GM21381 (cell line): Measurements from ENCODE around the gene LLCFC1.
"Not testable (repeated sequence)": the region's sequence is repeated elsewhere in the genome, so short reads cannot be mapped to it uniquely, and the experiment has no call there.

Source experiments
- ATAC-seq: cut with Tn5 transposase; IDR thresholded peaks from one replicate; pipeline ENCODE4 v1.9.1; 2021; ENCODE audit warnings: mild to moderate bottlenecking, moderate library complexity; ENCODE audit not compliant: unreplicated experiment

The LLCFC1 gene

DNA sequence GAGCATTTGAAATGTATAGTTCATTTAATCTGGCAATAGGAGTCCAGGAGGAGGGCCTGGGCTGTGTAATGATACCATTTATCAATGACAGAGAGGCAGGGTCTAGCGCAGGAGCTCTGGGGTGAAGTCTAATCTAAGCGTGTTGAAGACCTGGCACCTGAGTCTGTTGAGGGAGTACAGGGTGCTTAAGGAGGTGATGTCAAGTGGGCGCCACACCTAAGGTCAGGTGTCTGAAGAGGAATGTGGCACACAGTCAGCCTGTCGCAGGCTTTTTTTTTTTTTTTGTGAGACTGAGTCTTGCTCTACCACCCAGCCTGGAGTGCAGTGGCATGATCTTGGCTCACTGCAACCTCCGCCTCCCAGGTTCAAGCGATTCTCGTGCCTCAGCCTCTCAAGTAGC lies 2.3 kb downstream of the LLCFC1 start:
- ATAC-seq: no peak

DNA sequence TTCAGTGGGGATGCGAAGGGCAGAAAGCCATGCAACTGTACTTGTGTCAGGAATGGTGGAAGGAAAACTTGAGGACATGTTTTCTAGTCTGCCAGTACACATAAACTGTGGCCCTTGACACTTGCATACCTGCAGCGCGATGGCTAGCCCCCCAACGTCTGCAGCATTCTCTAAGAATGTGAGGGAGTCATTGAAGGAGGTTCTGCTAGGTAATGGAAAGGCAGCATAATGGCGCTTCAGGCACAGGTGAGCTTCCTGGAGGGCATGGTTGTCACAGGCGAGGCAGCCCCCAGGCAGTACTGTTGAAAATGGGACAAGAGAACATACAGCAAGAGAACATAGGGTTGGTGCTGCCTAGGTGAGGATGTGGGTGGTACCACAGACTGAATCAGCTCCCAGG lies 3.5 kb downstream of the LLCFC1 start:
- ATAC-seq: no peak

DNA sequence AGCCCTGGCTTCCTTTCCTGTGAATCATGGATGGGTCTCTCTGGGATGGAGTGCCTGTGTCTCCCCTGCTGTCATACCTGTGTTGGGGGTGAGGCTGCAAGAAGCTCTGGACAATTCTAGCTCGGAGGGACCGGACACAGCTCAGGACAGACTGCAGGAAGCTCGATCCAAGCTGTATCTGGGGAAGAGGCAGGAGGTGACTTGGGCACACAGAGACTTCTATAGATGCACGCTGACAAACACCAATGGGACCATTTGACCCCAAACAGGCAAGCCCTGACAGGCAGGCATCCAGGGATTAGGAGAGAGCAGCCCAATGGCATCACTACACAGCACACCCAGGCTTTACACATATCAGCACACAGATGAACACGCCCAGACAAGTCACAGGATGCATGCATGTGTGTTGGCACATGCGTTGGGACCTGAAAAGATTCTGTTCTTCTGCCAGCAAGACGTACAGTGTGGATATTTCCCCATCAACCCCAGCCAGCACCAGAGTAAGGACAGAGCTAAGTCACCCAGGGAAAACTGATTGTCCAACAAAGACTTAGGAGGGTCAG lies 4.5 kb downstream of the LLCFC1 start:
- ATAC-seq: no peak

DNA sequence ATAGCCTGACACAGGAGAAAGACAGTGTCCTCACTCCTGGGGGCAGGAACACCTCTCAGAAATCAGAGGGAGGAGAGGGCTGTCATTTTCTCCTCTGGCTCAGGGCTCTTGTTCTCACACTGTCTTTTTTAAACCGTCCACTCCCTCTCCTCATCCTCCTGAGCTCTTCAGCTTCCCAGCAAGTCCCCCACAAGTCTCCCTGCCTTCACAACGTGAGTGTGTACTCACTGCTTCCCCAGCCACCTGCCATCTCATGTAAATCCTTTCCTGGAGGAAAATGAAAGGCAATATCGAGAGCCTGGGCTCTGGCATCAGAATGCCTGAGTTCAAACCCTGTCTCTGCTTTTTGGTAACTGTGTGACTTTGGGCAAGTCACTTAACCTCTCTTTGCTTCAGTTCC lies 5.7 kb downstream of the LLCFC1 start:
- ATAC-seq: no peak

DNA sequence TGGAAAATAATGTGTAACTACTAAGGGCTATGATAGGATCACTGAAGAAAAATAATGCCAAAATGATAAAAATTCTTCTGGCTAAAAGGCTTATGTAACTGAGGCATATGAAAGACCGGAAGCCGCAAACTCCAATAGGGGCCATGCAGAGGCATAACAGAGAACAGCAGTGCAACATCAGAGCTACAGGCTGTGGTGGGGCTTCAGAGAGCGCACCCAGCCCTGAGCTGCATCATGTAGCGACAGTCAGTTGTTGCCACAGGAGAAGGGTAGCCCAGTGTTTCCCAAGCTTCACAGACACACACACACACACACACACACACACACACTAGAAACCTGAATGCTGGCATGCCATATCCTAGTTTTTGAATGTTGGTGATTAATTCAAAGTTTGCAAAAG lies 9.3 kb downstream of the LLCFC1 start:
- no peak for ATAC-seq

DNA sequence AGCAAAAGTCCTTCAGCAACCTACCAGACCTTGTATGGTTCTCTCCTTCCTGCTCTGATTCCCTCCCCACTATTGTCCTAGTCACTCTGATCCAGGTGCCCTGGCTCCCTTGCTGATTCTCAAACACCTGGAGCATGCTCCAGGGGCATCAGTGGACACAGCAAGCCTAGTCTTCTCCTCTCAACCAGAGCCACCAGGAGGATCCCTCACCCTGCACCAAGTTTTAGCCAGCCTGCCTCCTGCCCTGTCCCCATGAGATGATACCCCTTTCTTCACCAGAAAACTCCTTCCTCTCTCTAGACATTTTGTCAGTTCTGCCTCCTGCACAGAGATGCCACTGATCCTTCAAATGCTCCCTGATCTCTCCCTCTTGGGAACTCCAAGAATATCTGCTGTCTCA lies 11.0 kb downstream of the LLCFC1 start:
- ATAC-seq: no peak

DNA sequence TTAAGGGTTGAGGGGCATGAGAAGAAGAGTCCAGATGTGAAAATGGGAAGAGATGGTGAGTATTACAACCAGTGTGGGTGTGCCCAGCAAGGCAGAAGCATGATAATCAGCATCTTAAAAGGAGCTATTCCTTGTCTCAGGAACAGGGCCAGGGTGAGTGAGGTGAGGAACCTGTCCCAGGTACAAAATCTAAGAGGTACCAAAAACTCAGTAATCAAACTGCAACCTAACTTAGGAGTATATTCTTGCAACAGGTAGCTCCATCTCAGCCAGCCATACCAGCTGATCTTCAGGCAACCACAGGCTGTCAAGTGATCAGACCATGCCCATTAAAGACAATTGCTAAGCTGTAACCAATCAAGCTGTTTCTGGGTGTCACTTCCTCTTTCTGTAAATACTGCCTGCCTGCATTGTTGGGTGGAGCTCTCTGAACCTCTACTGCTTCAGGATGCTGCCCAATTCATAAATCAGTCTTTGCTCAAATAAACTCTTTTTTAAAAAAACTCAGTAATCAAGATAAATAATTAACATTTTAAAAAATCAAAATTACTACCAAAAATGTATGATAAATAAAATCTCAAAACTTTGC lies 15.5 kb downstream of the LLCFC1 start:
- ATAC-seq: no peak

DNA sequence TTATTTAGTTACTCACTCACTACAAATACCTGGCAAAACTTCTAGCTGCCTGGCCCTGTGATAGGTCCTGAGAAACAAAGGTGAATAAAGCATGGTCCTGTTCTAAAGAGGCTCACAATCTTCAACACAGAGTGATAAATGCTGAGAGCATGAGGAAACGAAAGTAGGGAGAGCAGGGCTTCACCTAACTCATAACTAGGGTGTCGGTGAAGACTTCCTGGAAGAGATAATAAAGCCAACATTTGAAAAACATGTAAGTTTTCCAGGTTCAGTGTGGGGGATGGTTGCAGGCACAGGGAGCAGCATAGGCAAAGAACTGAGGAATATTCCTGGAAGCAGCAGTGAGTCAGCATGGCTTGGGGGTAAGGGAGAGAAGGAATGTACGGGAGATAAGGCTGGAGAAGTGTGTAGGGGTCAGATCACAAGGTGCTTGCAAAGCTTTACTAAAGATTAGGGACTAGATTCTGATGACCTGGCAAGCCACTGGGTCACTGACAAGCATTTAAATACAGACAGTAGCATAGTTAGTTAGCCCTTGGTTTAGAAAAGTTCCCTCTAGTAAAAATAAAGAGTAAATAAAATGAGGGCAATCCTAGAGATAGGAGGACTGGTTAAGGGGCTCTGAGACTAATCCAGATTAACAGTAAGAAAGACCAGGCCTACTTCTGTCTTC lies 17.8 kb downstream of the LLCFC1 start:
- ATAC-seq: no peak

DNA sequence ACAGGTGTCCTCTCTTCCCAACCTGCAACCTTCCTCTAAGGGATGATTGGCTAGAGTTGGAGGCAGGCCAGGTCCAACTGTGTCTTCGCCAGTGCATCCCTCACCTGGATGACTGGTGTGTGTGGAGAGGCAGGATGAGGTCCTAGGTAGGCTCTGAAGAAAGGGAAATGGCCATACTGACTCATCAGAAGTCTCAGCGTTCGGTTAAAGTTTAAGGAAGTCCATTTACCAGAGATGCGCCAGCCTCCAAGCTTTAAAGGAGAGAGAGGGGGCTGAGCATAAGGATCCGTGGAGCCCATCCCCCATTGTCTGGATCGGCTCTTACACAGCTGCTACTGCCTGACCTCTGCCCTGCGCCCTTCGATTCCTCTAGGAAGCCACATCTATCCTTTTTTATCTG lies 18.4 kb downstream of the LLCFC1 start:
- ATAC-seq: no peak

DNA sequence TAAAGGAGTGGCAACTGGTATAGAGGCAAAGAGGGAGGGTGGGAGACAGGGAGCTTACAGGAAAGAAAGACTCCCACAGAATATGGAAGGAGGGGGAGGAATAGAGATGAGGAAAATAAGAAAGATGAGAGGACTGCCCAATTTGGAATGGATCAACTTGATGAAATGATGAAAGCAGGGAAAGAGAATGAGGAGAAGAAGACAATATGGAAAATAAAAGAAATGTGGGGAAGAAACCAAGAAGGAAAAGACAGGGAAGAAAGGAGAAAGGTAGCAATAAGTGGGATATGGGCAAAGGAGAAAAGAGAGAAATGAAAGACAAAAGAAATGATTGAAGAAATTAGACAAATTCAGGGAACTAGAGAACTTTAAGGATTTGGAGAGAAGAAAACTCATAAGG lies 19.9 kb downstream of the LLCFC1 start:
- ATAC-seq: no peak

DNA sequence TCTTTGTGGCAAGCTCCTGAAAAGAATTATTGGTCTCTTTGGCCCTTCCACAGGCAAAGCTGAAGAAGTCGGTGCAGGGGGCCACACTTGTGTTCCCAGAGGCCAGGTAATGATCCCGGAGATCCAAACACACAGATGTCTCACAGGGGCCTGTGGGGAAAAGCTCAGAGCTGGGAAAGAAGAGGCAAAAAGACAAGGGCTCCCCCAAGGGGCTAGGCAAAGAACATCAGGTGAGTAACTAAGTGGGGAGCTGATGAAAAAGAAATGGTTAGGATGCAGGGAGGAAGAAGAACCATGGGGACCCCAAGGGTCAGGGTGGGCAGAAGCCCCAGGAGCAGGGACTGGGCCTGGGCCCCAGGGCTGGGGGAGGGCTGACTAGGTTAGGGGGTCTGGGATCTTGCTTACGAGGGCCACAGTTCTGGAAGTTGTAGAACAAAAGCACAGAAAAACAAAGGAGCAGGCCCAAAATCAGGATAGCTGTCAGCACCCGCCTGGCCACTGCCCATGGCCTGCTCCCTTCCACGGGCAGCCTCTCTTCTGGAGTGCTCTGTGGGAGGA lies 21.8 kb downstream of the LLCFC1 start:
- ATAC-seq: no peak

DNA sequence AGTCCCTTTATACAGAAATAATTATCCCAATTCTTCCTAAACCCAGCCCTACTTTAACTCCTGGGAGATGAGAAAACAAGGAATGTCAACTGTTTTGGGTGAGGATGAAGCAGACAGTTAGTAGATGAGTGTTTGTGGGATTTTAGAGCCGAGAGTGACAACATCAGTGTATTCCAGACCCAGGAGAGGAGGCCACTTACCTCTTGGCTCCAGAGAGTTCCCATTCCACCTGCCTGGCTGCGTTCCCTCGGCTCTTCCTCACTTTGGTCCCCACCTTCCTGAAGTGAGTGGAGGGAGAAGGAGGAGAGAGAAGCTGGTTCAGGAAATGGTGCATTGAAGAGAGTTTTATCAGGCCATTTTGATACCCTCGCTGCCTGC lies 22.3 kb downstream of the LLCFC1 start:
- ATAC-seq: no peak

DNA sequence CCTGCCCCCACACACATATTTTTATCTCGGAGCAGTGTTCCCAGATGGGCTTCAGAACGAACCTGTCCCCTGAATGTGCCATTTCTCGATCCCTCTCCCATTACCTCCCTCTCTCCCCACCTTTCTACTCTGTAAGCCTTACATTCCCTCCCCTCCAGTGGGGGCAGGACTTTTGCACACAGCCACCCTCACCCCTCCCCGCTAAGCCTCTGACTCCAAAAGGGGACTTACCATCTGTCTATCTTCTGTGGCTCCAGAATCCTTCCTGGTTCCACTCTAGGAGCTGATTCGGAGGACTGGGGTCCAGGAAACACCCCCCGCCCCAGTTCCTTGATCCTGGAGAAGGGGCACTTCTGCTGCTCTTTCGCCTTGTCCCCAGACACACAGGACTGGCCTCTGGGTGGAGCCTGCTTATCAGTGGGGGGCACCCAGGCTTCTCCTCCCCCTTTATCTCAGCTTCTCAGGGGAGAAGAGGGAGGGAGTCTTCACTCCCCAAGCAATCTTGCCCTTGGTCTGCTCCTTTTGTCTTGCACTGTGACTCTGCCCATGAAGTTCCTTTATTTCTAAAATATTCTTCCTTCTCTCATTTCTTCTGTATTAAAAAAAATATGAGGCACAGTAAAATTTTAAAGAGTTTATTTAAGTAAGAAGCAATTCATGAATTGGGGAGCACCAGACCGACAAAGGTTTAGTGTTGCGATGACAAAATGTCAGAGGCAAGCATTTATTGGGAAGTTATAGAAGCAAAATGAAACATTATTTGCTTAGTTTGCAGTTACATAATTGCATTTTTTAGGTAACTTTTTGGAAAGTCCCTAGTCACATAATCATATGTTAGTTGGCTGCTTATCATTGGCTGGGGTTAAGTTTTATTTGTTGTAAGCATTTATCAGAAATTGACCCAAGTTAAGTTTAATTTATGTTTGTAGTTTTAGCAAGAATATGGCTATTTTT lies 23.0 kb downstream of the LLCFC1 start, which contains the start of gene KEL:
Gene KEL, minus strand, starts transcription at position 391 of the 954 bp plus-strand sequence. Its CDS starts 157 bp downstream, at position 234.
- no peak for ATAC-seq

DNA sequence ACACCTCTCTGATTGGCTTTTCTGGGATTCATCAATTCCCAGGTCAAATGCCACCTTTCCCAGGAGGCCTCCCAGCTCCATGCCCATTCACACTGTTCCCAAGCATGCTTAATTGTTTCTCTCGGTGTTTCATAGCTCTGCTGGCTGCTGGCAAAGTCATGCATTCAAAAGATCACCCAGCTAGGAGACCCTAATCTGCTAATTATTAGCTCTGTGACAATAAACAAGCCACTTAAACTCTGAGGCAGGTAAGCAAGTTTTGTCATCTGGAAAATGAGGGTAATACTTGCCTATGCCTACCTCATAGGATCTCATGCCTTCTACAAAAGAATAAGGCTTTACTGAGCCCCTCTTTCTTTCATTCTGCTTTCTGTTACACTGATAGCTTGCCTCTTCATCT lies 23.7 kb downstream of the LLCFC1 start:
- ATAC-seq: no peak

DNA sequence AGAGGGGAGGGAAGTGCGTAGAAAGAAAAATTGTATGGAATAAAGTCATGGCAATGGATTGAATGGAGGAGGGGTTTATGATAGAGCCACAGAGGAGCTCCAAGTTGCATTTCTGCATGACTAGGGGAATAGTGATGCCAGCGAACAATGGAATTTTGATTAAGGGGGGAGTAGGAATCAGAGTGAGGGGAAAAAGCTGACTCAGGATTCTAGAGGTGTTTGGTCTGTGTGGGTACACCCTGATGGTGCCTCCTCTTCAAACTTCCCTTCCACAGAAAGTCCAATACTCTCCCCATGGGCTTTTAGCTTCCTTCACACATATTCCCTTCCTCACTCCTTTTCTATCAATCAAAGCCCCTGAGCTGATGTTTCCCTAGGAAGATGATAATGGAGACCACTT lies 24.7 kb downstream of the LLCFC1 start:
- ATAC-seq: no peak

DNA sequence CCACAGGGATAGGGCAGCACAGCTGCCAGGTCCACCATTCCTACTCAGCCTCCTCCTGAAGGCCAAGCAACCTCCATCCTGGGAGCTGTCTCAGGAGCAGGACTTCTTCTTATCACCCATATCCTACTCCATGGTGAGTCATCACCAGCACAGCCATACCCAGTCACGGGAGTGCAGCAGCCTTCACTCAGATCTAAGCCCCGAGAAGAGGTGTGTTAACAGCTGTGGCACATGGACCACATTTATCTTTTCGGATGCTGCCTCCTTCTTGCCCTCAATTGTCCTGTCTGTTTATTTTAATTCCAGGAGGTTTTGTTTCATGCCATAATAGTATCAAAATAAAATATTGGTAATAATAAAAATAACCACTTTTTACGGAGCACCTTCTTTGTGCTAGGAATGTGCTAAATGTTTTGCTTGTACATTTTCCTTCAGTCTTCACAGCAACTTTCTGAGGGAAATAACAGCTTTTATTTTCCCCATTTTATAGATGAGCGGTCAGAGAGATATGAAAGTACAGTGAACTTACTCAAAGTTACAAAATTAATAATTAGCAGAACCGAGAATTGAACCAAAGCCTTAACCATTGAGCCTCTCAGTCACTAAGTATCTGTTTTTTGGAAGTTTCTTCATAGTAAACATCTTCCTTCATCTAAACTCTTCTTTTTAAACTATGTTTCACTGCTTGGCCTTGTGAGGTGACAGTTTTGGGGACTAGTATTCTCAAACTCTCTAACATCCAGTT lies 25.4 kb downstream of the LLCFC1 start:
- no peak for ATAC-seq

DNA sequence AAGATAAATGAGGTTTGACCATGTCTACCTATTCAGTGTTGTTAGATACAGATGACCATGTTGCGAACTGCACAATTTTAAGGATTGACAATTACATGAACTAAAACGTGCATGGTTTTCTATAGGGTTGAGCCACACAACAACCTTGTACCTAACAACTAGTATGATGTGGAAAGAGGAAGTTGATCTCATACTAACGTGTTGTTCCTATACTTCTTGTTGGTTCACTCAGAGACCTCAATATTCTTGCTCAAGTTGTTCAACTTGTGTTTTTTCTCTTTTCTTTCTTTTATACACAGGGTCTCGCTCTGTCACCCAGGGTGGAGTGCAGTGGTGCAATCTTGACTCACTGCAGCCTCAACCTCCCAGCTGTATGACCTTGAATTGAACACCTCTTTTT lies 28.9 kb downstream of the LLCFC1 start:
- no peak for ATAC-seq

DNA sequence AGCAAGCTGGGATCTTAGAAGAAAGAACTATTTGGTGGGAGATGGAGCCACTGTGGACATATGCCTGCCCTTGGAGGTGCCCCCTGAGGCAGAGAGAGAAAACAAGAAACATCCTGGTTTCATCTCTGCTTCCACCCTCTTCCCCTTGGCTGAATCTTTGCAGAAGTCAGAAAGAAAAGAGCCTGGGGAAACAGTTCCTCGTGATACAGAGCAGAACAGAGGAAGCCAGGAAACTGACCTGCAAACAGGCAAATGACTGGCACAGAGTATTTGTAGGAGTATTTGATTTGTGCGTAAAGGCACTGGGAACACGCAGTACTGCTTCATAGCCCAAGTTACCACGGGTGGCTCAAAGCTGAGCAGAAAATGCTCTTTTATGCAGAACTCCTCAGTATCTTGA lies 29.9 kb downstream of the LLCFC1 start:
- no peak for ATAC-seq

DNA sequence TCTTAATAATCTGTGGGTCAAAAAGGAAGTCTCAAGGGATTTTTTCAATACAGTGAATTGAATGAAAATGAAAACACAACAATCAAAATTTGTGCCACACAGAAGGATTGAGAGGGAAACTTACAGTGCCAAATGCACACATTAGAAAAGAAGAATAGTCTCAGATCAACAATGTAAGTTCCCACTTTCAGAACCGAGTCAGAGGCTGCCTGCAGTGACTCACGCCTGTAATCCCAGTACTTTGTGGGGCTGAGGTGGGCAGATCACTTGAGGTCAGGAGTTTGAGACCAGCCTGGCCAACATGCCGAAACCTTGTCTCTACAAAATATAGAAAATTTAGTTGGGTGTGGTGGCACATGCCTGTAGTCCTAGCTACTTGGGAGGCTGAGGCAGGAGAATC lies 35.3 kb downstream of the LLCFC1 start:
- ATAC-seq: no peak

DNA sequence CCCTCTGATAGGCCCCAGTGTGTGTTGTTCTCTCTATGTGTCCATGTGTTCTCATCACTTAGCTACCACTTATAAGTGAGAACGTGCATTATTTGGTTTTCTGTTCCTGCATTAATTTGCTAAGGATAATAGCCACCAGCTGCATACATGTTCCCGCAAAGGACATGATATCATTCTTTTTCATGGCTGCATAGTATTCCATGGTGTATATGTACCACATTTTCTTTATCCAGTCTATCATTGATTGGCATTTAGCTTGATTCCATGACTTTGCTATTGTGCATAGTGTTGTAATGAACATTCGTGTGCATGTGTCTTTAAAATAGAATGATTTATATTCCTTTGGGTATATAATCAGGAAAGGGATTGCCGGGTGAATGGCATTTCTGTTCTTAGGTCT lies 39.1 kb downstream of the LLCFC1 start:
- not testable (repeated sequence) for ATAC-seq

DNA sequence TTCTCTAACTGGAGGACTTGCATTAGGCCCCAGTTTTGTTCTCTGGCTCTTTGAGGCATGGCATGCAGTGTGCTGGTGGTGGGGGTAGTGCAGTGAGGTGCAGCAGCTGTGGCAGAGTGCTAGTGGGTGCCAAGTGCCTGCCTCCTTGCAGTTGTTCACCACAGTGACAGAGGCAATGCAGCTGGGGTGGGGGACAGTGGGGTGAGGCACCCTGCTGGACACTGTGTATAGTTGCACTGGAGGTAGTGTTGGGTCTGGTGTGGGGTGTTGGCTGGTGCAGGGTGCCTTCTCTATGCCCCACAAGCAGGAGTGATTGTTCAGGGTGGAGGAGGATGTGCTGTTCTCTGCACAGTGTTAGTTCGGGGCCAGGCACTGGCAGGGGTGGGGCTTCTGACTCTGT lies 44.5 kb downstream of the LLCFC1 start:
- ATAC-seq: no peak
